Body of pancreas (tissue), 4 donors: ENCODE results near the gene PYHIN1.

Experiments used
- CTCF ChIP-seq, 7 experiments: fragments of 450-650 bp in 4 of 7; fragments of 200-600 bp in 3 of 7; sonication (generic) in 3 of 7; IDR thresholded peaks; one replicate each; pipeline ENCODE4 v1.5.1; 2016 to 2019; ENCODE audit warnings: antibody characterized with exemption in 7 of 7
- POLR2A ChIP-seq, 3 donors: fragments of 450-650 bp; IDR thresholded peaks; one replicate each; pipeline ENCODE4 v1.6.1; 2016; ENCODE audit warnings: antibody characterized with exemption in 3 of 3, mild to moderate bottlenecking in 2 of 3

- TF ChIP-seq CTCF (IDR thresholded peaks at IDR 0.05) (no peak), POLR2A (IDR thresholded peaks at IDR 0.05) (no peak)
Measured at GRCh38 chr1:158932171-158932570, 819 bp downstream of the PYHIN1 start.
